GM12872 (cell line): Measurements from ENCODE around the gene FILIP1L.

Experiments used
- TF ChIP-seq, protein P1 (sequence below): IDR thresholded peaks from 3 replicates; pipeline ENCODE4 v1.5.1; 2011; ENCODE audit warnings: low read depth, mild to moderate bottlenecking, low read length, moderate library complexity; ENCODE audit not compliant: insufficient read depth

The FILIP1L gene

GRCh38 chr3:99948467-99949089 is 165.7 kb downstream of the FILIP1L start:
- TF ChIP-seq, protein P1, sequence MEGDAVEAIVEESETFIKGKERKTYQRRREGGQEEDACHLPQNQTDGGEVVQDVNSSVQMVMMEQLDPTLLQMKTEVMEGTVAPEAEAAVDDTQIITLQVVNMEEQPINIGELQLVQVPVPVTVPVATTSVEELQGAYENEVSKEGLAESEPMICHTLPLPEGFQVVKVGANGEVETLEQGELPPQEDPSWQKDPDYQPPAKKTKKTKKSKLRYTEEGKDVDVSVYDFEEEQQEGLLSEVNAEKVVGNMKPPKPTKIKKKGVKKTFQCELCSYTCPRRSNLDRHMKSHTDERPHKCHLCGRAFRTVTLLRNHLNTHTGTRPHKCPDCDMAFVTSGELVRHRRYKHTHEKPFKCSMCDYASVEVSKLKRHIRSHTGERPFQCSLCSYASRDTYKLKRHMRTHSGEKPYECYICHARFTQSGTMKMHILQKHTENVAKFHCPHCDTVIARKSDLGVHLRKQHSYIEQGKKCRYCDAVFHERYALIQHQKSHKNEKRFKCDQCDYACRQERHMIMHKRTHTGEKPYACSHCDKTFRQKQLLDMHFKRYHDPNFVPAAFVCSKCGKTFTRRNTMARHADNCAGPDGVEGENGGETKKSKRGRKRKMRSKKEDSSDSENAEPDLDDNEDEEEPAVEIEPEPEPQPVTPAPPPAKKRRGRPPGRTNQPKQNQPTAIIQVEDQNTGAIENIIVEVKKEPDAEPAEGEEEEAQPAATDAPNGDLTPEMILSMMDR: no peak

GRCh38 chr3:99947356-99947755 is 166.9 kb downstream of the FILIP1L start:
- TF ChIP-seq, protein P1: no peak

- TF ChIP-seq, protein P1: no peak
Measured at GRCh38 chr3:99945328-99945995, 168.8 kb downstream of the FILIP1L start.

GRCh38 chr3:99943931-99944761 is 170.2 kb downstream of the FILIP1L start:
- TF ChIP-seq, protein P1: no peak

DNA sequence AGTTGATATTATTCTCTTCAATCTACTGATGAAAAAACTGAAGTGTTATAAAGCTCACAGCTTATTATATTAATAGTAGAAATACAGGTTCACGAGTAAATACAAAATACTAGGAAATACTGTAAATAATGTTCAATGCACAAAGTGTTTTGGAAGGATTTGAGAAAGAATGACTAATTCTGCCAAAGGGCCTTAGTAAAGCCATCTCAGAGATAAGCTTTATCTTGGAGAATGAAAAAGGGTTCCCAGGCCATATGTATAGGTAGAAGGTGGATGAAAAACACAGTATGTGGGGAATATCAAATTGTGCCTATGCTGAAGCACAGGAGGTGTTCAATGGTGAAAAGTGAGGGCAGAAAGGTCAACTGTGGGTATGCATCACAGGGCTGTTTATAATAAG is 173.1 kb downstream of the FILIP1L start:
- TF ChIP-seq, protein P1: no peak

DNA sequence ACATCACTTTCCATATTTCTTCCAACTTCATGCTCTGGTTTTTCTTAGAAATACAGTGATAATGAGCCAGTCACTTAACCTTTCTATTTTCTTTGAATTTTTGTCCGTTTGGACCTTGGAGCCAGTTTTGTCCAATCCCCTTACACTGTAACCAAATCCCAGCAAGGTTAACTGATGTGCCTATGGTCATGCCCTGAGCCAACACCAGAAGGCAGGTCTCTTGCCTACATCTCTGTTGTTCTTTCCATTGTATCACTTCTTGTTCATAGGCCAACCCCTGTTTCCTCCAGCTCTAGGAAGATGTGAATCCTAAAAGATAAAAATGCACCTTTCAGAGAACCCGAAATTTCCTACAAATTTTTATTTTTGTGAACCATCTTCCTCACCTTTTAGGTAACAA is 174.0 kb downstream of the FILIP1L start:
- TF ChIP-seq, protein P1: no peak

DNA sequence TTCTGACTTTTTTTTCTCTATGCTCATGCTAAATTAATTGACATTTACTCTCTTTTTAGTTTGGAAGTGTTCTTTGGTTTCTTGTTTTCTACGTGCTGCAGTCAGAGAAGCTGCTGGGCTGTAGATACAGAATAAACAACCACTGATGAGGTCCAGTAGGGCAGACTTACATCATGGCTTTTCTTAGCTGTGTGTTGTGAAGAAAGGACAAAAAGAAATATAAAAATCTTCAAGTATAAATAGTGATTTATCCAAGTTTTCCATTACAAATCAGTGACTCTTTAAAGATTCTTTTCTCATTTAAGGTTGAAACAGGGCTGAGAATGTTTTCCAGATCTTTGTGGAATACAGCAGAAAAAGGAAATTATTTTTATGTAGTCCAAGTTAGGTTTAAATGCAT is 174.4 kb downstream of the FILIP1L start:
- TF ChIP-seq, protein P1: no peak
